Peyer's patch (tissue), 4 donors: Measurements from ENCODE around the gene PLCE1. TPM values are rescaled to one million over a fixed set of nuclear protein-coding genes. Genes with fewer than 3 reads are reported as not detected.

Experiments used
- DNase-seq, 3 donors: peaks; one replicate each; pipeline ENCODE4 v3.0.0-alpha.2; 2017 to 2019
- H3K27ac ChIP-seq, 4 donors: fragments of 200-600 bp; sonication (generic); one replicate each; pipeline ENCODE4 v1.5.1; 2016 to 2019
- H3K27me3 ChIP-seq, 2 donors: fragments of 200-600 bp; sonication (generic); one replicate each; pipeline ENCODE4 v1.5.1; 2019
- H3K36me3 ChIP-seq, 3 donors: fragments of 200-600 bp; sonication (generic); one replicate each; pipeline ENCODE4 v1.5.1; 2016 to 2019
- H3K4me1 ChIP-seq, 4 donors: fragments of 200-600 bp; sonication (generic); one replicate each; pipeline ENCODE4 v1.5.1; 2016 to 2019
- H3K4me3 ChIP-seq, 4 donors: fragments of 200-600 bp; sonication (generic); 1 replicate in 3 of 4; 2 replicates in 1 of 4; pipeline ENCODE4 v1.5.1; 2016 to 2019; ENCODE audit warnings: mild to moderate bottlenecking in 1 of 4
- H3K9me3 ChIP-seq, 4 donors: fragments of 200-600 bp; sonication (generic); one replicate each; pipeline ENCODE4 v1.5.1; 2016 to 2019; ENCODE audit warnings: mild to moderate bottlenecking in 1 of 4
- CTCF ChIP-seq, 6 experiments: fragments of 450-650 bp in 4 of 6; fragments of 200-600 bp in 2 of 6; sonication (generic) in 1 of 6; IDR thresholded peaks; one replicate each; pipeline ENCODE4 v1.5.1; 2017 to 2019; ENCODE audit warnings: antibody characterized with exemption in 6 of 6, mild to moderate bottlenecking in 3 of 6, moderate library complexity in 1 of 6
- POLR2A ChIP-seq, 2 donors: fragments of 450-650 bp; IDR thresholded peaks; one replicate each; pipeline ENCODE4 v1.5.1; 2017; ENCODE audit warnings: antibody characterized with exemption in 2 of 2, mild to moderate bottlenecking in 2 of 2, moderate library complexity in 2 of 2
- total RNA-seq, 4 donors: library from RNA; depleted of rRNA; stranded (reverse); fragments of >200 nt; gene quantifications; one replicate each; pipeline ENCODE4 v1.1.0, GENCODE V29; 2016

Gene PLCE1
- total RNA-seq, 4 donors from 2014 or later = 15.4 to 42.9 (median 33.5) TPM

- no peaks in the 10 kb centered on the region for H3K36me3 ChIP-seq
- no peak for TF ChIP-seq POLR2A (IDR thresholded peaks at IDR 0.05)
- H3K9me3 ChIP-seq = peaks cover 0 to 10% (median 0%) of the 10 kb centered on the region in 4 donors
- DNase-seq = no peak
- H3K27ac ChIP-seq = no peak overlapping the region
- H3K4me1 ChIP-seq = no peaks in the 10 kb centered on the region
- no peaks in the 10 kb centered on the region for H3K27me3 ChIP-seq
- H3K4me3 ChIP-seq = no peak overlapping the region
Measured at GRCh38 chr10:94024407-94024806, 30.7 kb downstream of the PLCE1 start.

GRCh38 chr10:94025806-94026205 lies 32.1 kb downstream of the PLCE1 start:
- no peak for DNase-seq
- Histone ChIP-seq H3K27me3 (no peaks in the 10 kb centered on the region), H3K36me3 (no peaks in the 10 kb centered on the region), H3K27ac (no peak overlapping the region), H3K4me1 (no peaks in the 10 kb centered on the region), H3K4me3 (no peak overlapping the region), H3K9me3 (peaks cover 0 to 20% (median 0%) of the 10 kb centered on the region in 4 donors)
- TF ChIP-seq CTCF (IDR thresholded peaks at IDR 0.05) = no peak
- TF ChIP-seq POLR2A (IDR thresholded peaks at IDR 0.05) = no peak

GRCh38 chr10:94027197-94027596 lies 33.5 kb downstream of the PLCE1 start:
- TF ChIP-seq POLR2A (IDR thresholded peaks at IDR 0.05) = no peak
- TF ChIP-seq CTCF (IDR thresholded peaks at IDR 0.05) = no peak
- no peak for DNase-seq
- Histone ChIP-seq H3K36me3 (peaks cover 0 to 4% (median 0%) of the 10 kb centered on the region in 3 donors), H3K27ac (no peak overlapping the region), H3K27me3 (no peaks in the 10 kb centered on the region), H3K9me3 (peaks cover 0 to 20% (median 0%) of the 10 kb centered on the region in 4 donors), H3K4me3 (no peak overlapping the region), H3K4me1 (no peaks in the 10 kb centered on the region)

GRCh38 chr10:94029955-94030354 lies 36.2 kb downstream of the PLCE1 start:
- Histone ChIP-seq H3K27ac (no peak overlapping the region), H3K4me1 (no peaks in the 10 kb centered on the region), H3K9me3 (peaks cover 0 to 20% (median 0%) of the 10 kb centered on the region in 4 donors), H3K4me3 (no peak overlapping the region), H3K36me3 (peaks cover 0 to 4% (median 0%) of the 10 kb centered on the region in 3 donors), H3K27me3 (no peaks in the 10 kb centered on the region)
- no peak for TF ChIP-seq POLR2A (IDR thresholded peaks at IDR 0.05)
- TF ChIP-seq CTCF (IDR thresholded peaks at IDR 0.05) = no peak
- no peak for DNase-seq

GRCh38 chr10:94035982-94036765 lies 42.4 kb downstream of the PLCE1 start:
- no peaks in the 10 kb centered on the region for H3K27me3 ChIP-seq
- H3K9me3 ChIP-seq = no peaks in the 10 kb centered on the region
- TF ChIP-seq POLR2A (IDR thresholded peaks at IDR 0.05) = no peak
- TF ChIP-seq CTCF (IDR thresholded peaks at IDR 0.05) = no peak
- H3K4me1 ChIP-seq = no peaks in the 10 kb centered on the region
- H3K27ac ChIP-seq = no peak overlapping the region
- H3K4me3 ChIP-seq = no peak overlapping the region
- H3K36me3 ChIP-seq = peaks cover 0 to 4% (median 0%) of the 10 kb centered on the region in 3 donors
- no peak for DNase-seq

- peaks cover 0 to 3% (median 0%) of the 10 kb centered on the region in 3 donors for H3K36me3 ChIP-seq
- TF ChIP-seq POLR2A (IDR thresholded peaks at IDR 0.05) = no peak
- TF ChIP-seq CTCF (IDR thresholded peaks at IDR 0.05) = no peak
- H3K9me3 ChIP-seq = no peaks in the 10 kb centered on the region
- no peak overlapping the region for H3K4me3 ChIP-seq
- no peaks in the 10 kb centered on the region for H3K4me1 ChIP-seq
- no peak overlapping the region for H3K27ac ChIP-seq
- H3K27me3 ChIP-seq = no peaks in the 10 kb centered on the region
- DNase-seq = no peak
Measured at GRCh38 chr10:94036766-94037033, 43.0 kb downstream of the PLCE1 start.
